H9 (cell line): ENCODE results near the gene SMC4. TPM values are rescaled to one million over a fixed set of nuclear protein-coding genes. Genes with fewer than 3 reads are reported as not detected.

ENCODE experiments used
- DNase-seq: peaks from one replicate; pipeline ENCODE4 v3.0.0-alpha.2; 2017
- H2AFZ ChIP-seq: one replicate; pipeline ENCODE4 v1.6.1; 2013; ENCODE audit warnings: mild to moderate bottlenecking, low read length, control low read depth, moderate library complexity
- H2AK5ac ChIP-seq: 2 replicates; pipeline ENCODE4 v1.6.1; 2013; ENCODE audit warnings: low read length, control low read depth, mixed read lengths; ENCODE audit not compliant: insufficient read length
- H2BK120ac ChIP-seq: one replicate; pipeline ENCODE4 v1.6.1; 2013; ENCODE audit warnings: low read depth, mild to moderate bottlenecking, low read length, control low read depth, inconsistent platforms; ENCODE audit not compliant: poor library complexity, severe bottlenecking
- H2BK12ac ChIP-seq: 2 replicates; pipeline ENCODE4 v1.6.1; 2013; ENCODE audit warnings: low read length, control low read depth, mixed read lengths, low read depth; ENCODE audit not compliant: insufficient read length
- H2BK15ac ChIP-seq: 2 replicates; pipeline ENCODE4 v1.6.1; 2013; ENCODE audit warnings: low read depth, low read length, control low read depth
- H2BK20ac ChIP-seq: one replicate; pipeline ENCODE4 v1.6.1; 2013; ENCODE audit warnings: low read depth, mild to moderate bottlenecking, low read length, control low read depth, inconsistent platforms; ENCODE audit not compliant: poor library complexity, severe bottlenecking
- H2BK5ac ChIP-seq: 2 replicates; pipeline ENCODE4 v1.6.1; 2013; ENCODE audit warnings: low read length, control low read depth, mixed read lengths; ENCODE audit not compliant: insufficient read length
- H3K14ac ChIP-seq: 2 replicates; pipeline ENCODE4 v1.6.1; 2013; ENCODE audit warnings: low read length, control low read depth; ENCODE audit not compliant: insufficient read depth
- H3K18ac ChIP-seq: 2 replicates; pipeline ENCODE4 v1.6.1; 2013; ENCODE audit warnings: low read depth, mild to moderate bottlenecking, mixed read lengths, low read length, control low read depth; ENCODE audit not compliant: insufficient read length
- H3K23ac ChIP-seq: 2 replicates; pipeline ENCODE4 v1.6.1; 2013; ENCODE audit warnings: low read length, control low read depth, mixed read lengths, low read depth; ENCODE audit not compliant: insufficient read length
- H3K23me2 ChIP-seq: 2 replicates; pipeline ENCODE4 v1.6.1; 2013; ENCODE audit warnings: low read depth, mild to moderate bottlenecking, mixed read lengths, low read length, control low read depth; ENCODE audit not compliant: insufficient read length, poor library complexity, severe bottlenecking
- H3K27ac ChIP-seq: 2 replicates; pipeline ENCODE4 v1.5.1; 2013; ENCODE audit warnings: low read length, control low read depth, mixed read lengths, low read depth; ENCODE audit not compliant: insufficient read length
- H3K27me3 ChIP-seq: 2 replicates; pipeline ENCODE4 v1.6.1; 2013; ENCODE audit warnings: low read length, control low read depth, inconsistent platforms; ENCODE audit not compliant: insufficient read depth
- H3K4ac ChIP-seq: 2 replicates; pipeline ENCODE4 v1.6.1; 2013; ENCODE audit warnings: low read depth, mild to moderate bottlenecking, control low read depth, inconsistent platforms, low read length, moderate library complexity
- H3K4me1 ChIP-seq: 2 replicates; pipeline ENCODE4 v1.6.1; 2013; ENCODE audit warnings: low read length, control low read depth, inconsistent platforms; ENCODE audit not compliant: insufficient read depth
- H3K4me2 ChIP-seq: 2 replicates; pipeline ENCODE4 v1.6.1; 2013; ENCODE audit warnings: low read length, control low read depth, mixed read lengths; ENCODE audit not compliant: insufficient read length, insufficient read depth
- H3K56ac ChIP-seq: 2 replicates; pipeline ENCODE4 v1.6.1; 2013; ENCODE audit warnings: low read depth, mild to moderate bottlenecking, mixed read lengths, low read length, control low read depth; ENCODE audit not compliant: insufficient read length
- H3K79me1 ChIP-seq: 2 replicates; pipeline ENCODE4 v1.6.1; 2013; ENCODE audit warnings: low read depth, mild to moderate bottlenecking, moderate library complexity, low read length, control low read depth, inconsistent platforms; ENCODE audit not compliant: insufficient read depth, poor library complexity, severe bottlenecking
- H3K79me2 ChIP-seq: 2 replicates; pipeline ENCODE4 v1.6.1; 2013; ENCODE audit warnings: low read length, control low read depth, inconsistent platforms; ENCODE audit not compliant: insufficient read depth
- H3K9ac ChIP-seq: 2 replicates; pipeline ENCODE4 v1.6.1; 2013; ENCODE audit warnings: low read length, control low read depth, mixed read lengths; ENCODE audit not compliant: insufficient read length; ENCODE audit errors: extremely low read depth
- H3K9me3 ChIP-seq: one replicate; pipeline ENCODE4 v1.6.1; 2013; ENCODE audit warnings: low read depth, low read length, inconsistent platforms; ENCODE audit not compliant: control insufficient read depth
- H3T11ph ChIP-seq: one replicate; pipeline ENCODE4 v1.6.1; 2013; ENCODE audit warnings: mild to moderate bottlenecking, low read length, control low read depth, inconsistent platforms
- H4K20me1 ChIP-seq: one replicate; pipeline ENCODE4 v1.6.1; 2013; ENCODE audit not compliant: control insufficient read depth, insufficient read length, insufficient read depth
- H4K5ac ChIP-seq: 2 replicates; pipeline ENCODE4 v1.6.1; 2013; ENCODE audit warnings: low read depth, mild to moderate bottlenecking, mixed read lengths, low read length, control low read depth; ENCODE audit not compliant: insufficient read length
- H4K8ac ChIP-seq: replicated peaks from 2 replicates; pipeline ENCODE4 v1.6.1; 2013; ENCODE audit warnings: low read length, control low read depth, mixed read lengths, low read depth; ENCODE audit not compliant: insufficient read length
- H4K91ac ChIP-seq: 2 replicates; pipeline ENCODE4 v1.6.1; 2013; ENCODE audit warnings: low read depth, mild to moderate bottlenecking, moderate library complexity, mixed read lengths, low read length, control low read depth; ENCODE audit not compliant: insufficient read length
- H3K27ac Mint-ChIP-seq, 3 experiments: 2 replicates in 2 of 3; 3 replicates in 1 of 3; pipeline ENCODE4 v1.8.0; 2020 to 2021; ENCODE audit warnings: mixed read lengths in 3 of 3, mild to moderate bottlenecking in 1 of 3, moderate library complexity in 1 of 3
- H3K27me3 Mint-ChIP-seq: 2 replicates; pipeline ENCODE4 v1.8.0; 2021; ENCODE audit warnings: low read depth, mild to moderate bottlenecking, moderate library complexity, mixed read lengths
- H3K36me3 Mint-ChIP-seq, 3 experiments: 2 replicates in 2 of 3; 3 replicates in 1 of 3; pipeline ENCODE4 v1.8.0; 2020 to 2021; ENCODE audit warnings: low read depth in 3 of 3, mixed read lengths in 3 of 3; ENCODE audit not compliant: insufficient read depth in 1 of 3
- H3K4me1 Mint-ChIP-seq, 2 experiments: 2 replicates each; pipeline ENCODE4 v1.8.0; 2020; ENCODE audit warnings: mixed read lengths in 2 of 2
- H3K4me3 Mint-ChIP-seq, 2 experiments: 2 replicates in 1 of 2; 3 replicates in 1 of 2; pipeline ENCODE4 v1.8.0; 2020 to 2021; ENCODE audit warnings: mild to moderate bottlenecking in 2 of 2, mixed read lengths in 2 of 2, moderate library complexity in 1 of 2
- H3K9me3 Mint-ChIP-seq, 2 experiments: 2 replicates in 1 of 2; 3 replicates in 1 of 2; pipeline ENCODE4 v1.8.0; 2020; ENCODE audit warnings: mild to moderate bottlenecking in 2 of 2, mixed read lengths in 2 of 2, moderate library complexity in 1 of 2
- CTCF ChIP-seq: fragments of 200-600 bp; sonication (generic); conservative IDR thresholded peaks from 3 replicates; pipeline ENCODE4 v1.8.0; 2021; ENCODE audit warnings: antibody characterized with exemption, mild to moderate bottlenecking
- WGBS: extraction: QIAGEN DNeasy Blood & Tissue Kit; methylation state at CpG from one replicate; pipeline ENCODE4 v1.1.7; 2013; ENCODE audit warnings: missing lambda C conversion rate, low lambda C conversion rate, mixed read lengths; ENCODE audit not compliant: insufficient read length; ENCODE audit errors: extremely low coverage; 5-methylcytosine and 5-hydroxymethylcytosine counted together
- total RNA-seq: library from RNA; stranded (reverse); gene quantifications from 2 replicates; pipeline ENCODE4 v1.2.1, GENCODE V29; 2021

SMC4 gene
- total RNA-seq, 1 experiment from 2014 or later, result 130 TPM

GRCh38 chr3:160454995-160455394 lies 55.5 kb downstream of the SMC4 start:
- Histone ChIP-seq H3K4ac (no peak overlapping the region), H3K18ac (no peak overlapping the region), H3K4me1 (no peaks in the 10 kb centered on the region), H2BK120ac (no peak overlapping the region), H4K91ac (no peak overlapping the region), H3K23me2 (peaks cover 8% of the 10 kb centered on the region), H3K79me2 (no peaks in the 10 kb centered on the region), H3K9me3 (no peaks in the 10 kb centered on the region), H3K27me3 (no peaks in the 10 kb centered on the region), H4K8ac (no peak overlapping the region), H3T11ph (no peak overlapping the region), H2BK5ac (no peak overlapping the region), H2BK20ac (no peak overlapping the region), H2BK12ac (no peak overlapping the region), H3K9ac (no peak overlapping the region), H2AK5ac (no peak overlapping the region), H2AFZ (no peak overlapping the region), H3K79me1 (no peaks in the 10 kb centered on the region), H3K27ac (no peak overlapping the region), H4K20me1 (no peaks in the 10 kb centered on the region), H3K4me2 (no peak overlapping the region), H3K23ac (no peak overlapping the region), H3K56ac (no peak overlapping the region), H4K5ac (no peak overlapping the region), H3K14ac (no peak overlapping the region), H2BK15ac (no peak overlapping the region)
- Mint-ChIP-seq H3K9me3 (no peaks in the 10 kb centered on the region; a peak in 1 of 5 replicates), H3K4me3 (no peak overlapping the region), H3K27me3 (peaks cover 14% of the 10 kb centered on the region), H3K4me1 (peaks cover 8 to 9% of the 10 kb centered on the region in 2 experiments; a peak in 3 of 4 replicates), H3K36me3 (no peaks in the 10 kb centered on the region; a peak in 1 of 7 replicates), H3K27ac (no peak overlapping the region)
- no peak for TF ChIP-seq CTCF
- WGBS, result no CpG with 5 or more reads among the region's 1 CpG
- no peak for DNase-seq
